K562 (cell line): ENCODE results near the gene RRBP1. TPM values are rescaled to one million over a fixed set of nuclear protein-coding genes. Genes with fewer than 3 reads are reported as not detected.

Experiments
- ATAC-seq: fragments of 200-7000 bp; cut with Tn5 transposase; 3 replicates; pipeline ENCODE4 v1.9.1; 2020; ENCODE audit warnings: moderate library complexity
- BruUV-seq: library from RNA; stranded (reverse); fragments of 400-500 nt; replicated peaks from 2 replicates; lab custom pipeline; 2021; lab: Mats Ljungman, UMichigan
- CTCF ChIA-PET: fragments of 300-600 bp; formaldehyde crosslinking; extraction: SDS; loops from one replicate; lab custom pipeline; 2021; ENCODE audit warnings: low intra/inter-chr PET ratio; lab: Yijun Ruan, JAX
- POLR2A ChIA-PET: fragments of 300-600, 350-650 bp; sonication (Branson Sonifier 250); formaldehyde crosslinking; extraction: SDS; loops from one replicate; lab custom pipeline; 2021; ENCODE audit warnings: antibody characterized with exemption, inconsistent platforms; lab: Yijun Ruan, JAX
- DNase-seq, 4 experiments: peaks; one replicate each; pipeline versions ENCODE4 v3.0.0 to v3.0.0-alpha.2; 2011 to 2018; ENCODE audit warnings: low spot score in 3 of 4, mixed read lengths in 3 of 4; ENCODE audit errors: extremely low read depth in 1 of 4
- FAIRE-seq: peaks from 2 replicates; lab custom pipeline; 2011; peaks lifted over from hg19 to GRCh38; lab: Jason Lieb, UNC
- H2AFZ ChIP-seq: 2 replicates; pipeline ENCODE4 v1.6.0; 2011; ENCODE audit warnings: low read depth, low read length, control low read depth, inconsistent platforms
- H3K27ac ChIP-seq: fragments of 200-600 bp; 3 replicates; pipeline ENCODE4 v1.8.0; 2011; ENCODE audit warnings: low read depth, mild to moderate bottlenecking, control low read depth, inconsistent platforms, low read length, moderate library complexity, mixed read lengths; ENCODE audit errors: extremely low read depth
- H3K27me3 ChIP-seq, 2 experiments: fragments of 300-600 bp in 1 of 2; 2 replicates in 1 of 2; 3 replicates in 1 of 2; pipeline versions ENCODE4 v1.6.0 to v1.8.0; 2011; ENCODE audit warnings: inconsistent platforms in 2 of 2, low read length in 2 of 2, mild to moderate bottlenecking in 1 of 2, mixed read lengths in 1 of 2, moderate library complexity in 1 of 2; ENCODE audit not compliant: control insufficient read depth in 2 of 2, insufficient read depth in 2 of 2
- H3K36me3 ChIP-seq: fragments of 300-600 bp; 3 replicates; pipeline ENCODE4 v1.8.0; 2011; ENCODE audit warnings: mild to moderate bottlenecking, low read length, inconsistent platforms; ENCODE audit not compliant: control insufficient read depth, insufficient read depth
- H3K4me1 ChIP-seq, 2 experiments: fragments of 200-600 bp in 1 of 2; replicated peaks in 1 of 2; 2 replicates in 1 of 2; 3 replicates in 1 of 2; pipeline versions ENCODE4 v1.5.1 to v1.8.0; 2011; ENCODE audit warnings: inconsistent platforms in 2 of 2, low read length in 2 of 2, mild to moderate bottlenecking in 1 of 2, mixed read lengths in 1 of 2, moderate library complexity in 1 of 2; ENCODE audit not compliant: control insufficient read depth in 2 of 2, insufficient read depth in 2 of 2
- H3K4me2 ChIP-seq: 2 replicates; pipeline ENCODE4 v1.6.1; 2011; ENCODE audit warnings: low read length, control low read depth, inconsistent platforms, mixed read lengths; ENCODE audit not compliant: insufficient read depth
- H3K4me3 ChIP-seq: fragments of 200-600 bp; sonication (generic), shearing (Covaris generic); 2 replicates; pipeline ENCODE4 v1.5.1; 2016; ENCODE audit warnings: control low read depth, inconsistent platforms
- H3K79me2 ChIP-seq: fragments of 200-600 bp; 3 replicates; pipeline ENCODE4 v1.8.0; 2011; ENCODE audit warnings: low read length, inconsistent platforms; ENCODE audit not compliant: control insufficient read depth, insufficient read depth
- H3K9ac ChIP-seq, 2 experiments: 2 replicates each; pipeline versions ENCODE4 v1.6.0 to v1.6.1; 2011; ENCODE audit warnings: low read depth in 2 of 2, low read length in 2 of 2, control low read depth in 1 of 2, inconsistent platforms in 1 of 2, mild to moderate bottlenecking in 1 of 2, mixed read lengths in 1 of 2; ENCODE audit not compliant: insufficient read depth in 1 of 2
- H3K9me1 ChIP-seq: one replicate; pipeline ENCODE4 v1.6.0; 2011; ENCODE audit warnings: inconsistent platforms, mild to moderate bottlenecking, low read length, moderate library complexity; ENCODE audit not compliant: control insufficient read depth, insufficient read depth
- H3K9me3 ChIP-seq: replicated peaks from 2 replicates; pipeline ENCODE4 v1.5.1; 2011; ENCODE audit warnings: low read depth, low read length, inconsistent platforms; ENCODE audit not compliant: control insufficient read depth, insufficient read depth
- H4K20me1 ChIP-seq: replicated peaks from 2 replicates; pipeline ENCODE4 v1.6.1; 2011; ENCODE audit warnings: low read length, inconsistent platforms, mixed read lengths; ENCODE audit not compliant: control insufficient read depth, insufficient read depth
- EHMT2 ChIP-seq: fragments of 450-650 bp; IDR thresholded peaks from 2 replicates; pipeline ENCODE4 v1.6.1; 2018; ENCODE audit warnings: antibody characterized with exemption
- HEY1 ChIP-seq: fragments of 250-450 bp; sonication (Bioruptor Pico); IDR thresholded peaks from 2 replicates; pipeline ENCODE4 v1.5.0; 2020; ENCODE audit warnings: mild to moderate bottlenecking, moderate library complexity, borderline replicate concordance
- HLTF ChIP-seq: fragments of 450-650 bp; IDR thresholded peaks from 2 replicates; pipeline ENCODE4 v1.6.1; 2016
- HMG20A ChIP-seq: fragments of 450-650 bp; formaldehyde crosslinking; conservative IDR thresholded peaks from 2 replicates; pipeline ENCODE4 v1.4.0; 2020; ENCODE audit warnings: mild to moderate bottlenecking, mixed read lengths
- HMGN3 ChIP-seq: IDR thresholded peaks from 2 replicates; pipeline ENCODE4 v1.6.1; 2011; ENCODE audit warnings: borderline replicate concordance, low read depth, mild to moderate bottlenecking, mixed read lengths, low read length; ENCODE audit not compliant: insufficient read length; ENCODE audit errors: extremely low read depth
- MYBL2 ChIP-seq, 2 experiments: fragments of 450-650 bp in 1 of 2; sonication (generic) in 1 of 2; formaldehyde crosslinking in 1 of 2; IDR thresholded peaks; 2 replicates each; pipeline versions ENCODE4 v1.6.1 to v1.8.1; 2017 to 2022; ENCODE audit warnings: borderline replicate concordance in 1 of 2, inconsistent platforms in 1 of 2, low read depth in 1 of 2, mild to moderate bottlenecking in 1 of 2, missing genetic modification reagents in 1 of 2, moderate library complexity in 1 of 2
- POU5F1 ChIP-seq: fragments of 150-350 bp; IDR thresholded peaks from 2 replicates; pipeline ENCODE4 v1.6.1; 2014; ENCODE audit warnings: borderline replicate concordance, low read length, low read depth, mild to moderate bottlenecking; ENCODE audit not compliant: partially characterized antibody
- TRIM24 ChIP-seq, 2 experiments: fragments of 450-650 bp; IDR thresholded peaks; 2 replicates each; pipeline ENCODE4 v1.6.1; 2016
- ZNF143 ChIP-seq: sonication (generic); formaldehyde crosslinking; IDR thresholded peaks from 2 replicates; pipeline ENCODE4 v1.9.0; 2022; ENCODE audit warnings: mild to moderate bottlenecking, missing genetic modification reagents
- ZNF551 ChIP-seq: fragments of 250-450 bp; sonication (Bioruptor Pico); IDR thresholded peaks from 2 replicates; pipeline ENCODE4 v1.5.0; 2021; ENCODE audit warnings: mild to moderate bottlenecking, moderate library complexity
- WGBS: fragments of 100-300 bp; shearing (Covaris generic); methylation state at CpG from one replicate; pipeline ENCODE4 v1.1.6; 2016; ENCODE audit warnings: low coverage, mixed read lengths; ENCODE audit not compliant: insufficient coverage; ENCODE audit errors: missing lambda C conversion rate; 5-methylcytosine and 5-hydroxymethylcytosine counted together
- in situ Hi-C: fragments of 300-500 bp; cut with MboI; formaldehyde crosslinking; loops from 4 replicates; pipeline ENCODE4 v1.15.0; 2018; ENCODE audit warnings: inconsistent platforms, mixed read lengths
- intact Hi-C: fragments of 100-400 bp; cut with micrococcal nuclease; formaldehyde crosslinking; loops from 2 replicates; pipeline ENCODE4 v1.14.2; 2022
- polyA plus RNA-seq, 8 experiments: library from polyadenylated mRNA; depleted of rRNA in 4 of 8; stranded (reverse) in 5 of 8; unstranded in 3 of 8; fragments of >200 nt; fragmentation: Nextera tagmentation in 2 of 8; fragmentation: Illumina TruSeq in 1 of 8; extraction: Ambion mirVana in 2 of 8; extraction: Trizol in 1 of 8; gene quantifications; 2 replicates each; pipeline versions ENCODE4 v1.2.1 to v1.2.3, GENCODE V29; 2011 to 2014; ENCODE audit warnings: inconsistent platforms in 1 of 8, missing spikeins in 1 of 8
- total RNA-seq, 7 experiments: library from RNA; depleted of rRNA in 6 of 7; stranded (reverse); fragments of >200 nt in 6 of 7; fragmentation: Illumina TruSeq in 2 of 7; extraction: Trizol in 2 of 7; gene quantifications; 2 replicates each; pipeline versions ENCODE4 v1.2.1 to v1.2.3, GENCODE V29; 2011 to 2021; ENCODE audit warnings: low replicate concordance in 1 of 7
- TF ChIP-seq, protein P1 (sequence below): fragments of 200-400 bp; formaldehyde crosslinking; IDR thresholded peaks from 2 replicates; pipeline ENCODE4 v1.6.1; 2017; ENCODE audit warnings: mild to moderate bottlenecking, low read depth, low read length, moderate library complexity

RRBP1 gene
- total and polyA plus RNA-seq, 9 of the 15 experiments (the other 6 are each of a cell fraction or from before 2014, with no cell fraction given) = 0.84 to 32.0 (median 17.6) TPM

DNA sequence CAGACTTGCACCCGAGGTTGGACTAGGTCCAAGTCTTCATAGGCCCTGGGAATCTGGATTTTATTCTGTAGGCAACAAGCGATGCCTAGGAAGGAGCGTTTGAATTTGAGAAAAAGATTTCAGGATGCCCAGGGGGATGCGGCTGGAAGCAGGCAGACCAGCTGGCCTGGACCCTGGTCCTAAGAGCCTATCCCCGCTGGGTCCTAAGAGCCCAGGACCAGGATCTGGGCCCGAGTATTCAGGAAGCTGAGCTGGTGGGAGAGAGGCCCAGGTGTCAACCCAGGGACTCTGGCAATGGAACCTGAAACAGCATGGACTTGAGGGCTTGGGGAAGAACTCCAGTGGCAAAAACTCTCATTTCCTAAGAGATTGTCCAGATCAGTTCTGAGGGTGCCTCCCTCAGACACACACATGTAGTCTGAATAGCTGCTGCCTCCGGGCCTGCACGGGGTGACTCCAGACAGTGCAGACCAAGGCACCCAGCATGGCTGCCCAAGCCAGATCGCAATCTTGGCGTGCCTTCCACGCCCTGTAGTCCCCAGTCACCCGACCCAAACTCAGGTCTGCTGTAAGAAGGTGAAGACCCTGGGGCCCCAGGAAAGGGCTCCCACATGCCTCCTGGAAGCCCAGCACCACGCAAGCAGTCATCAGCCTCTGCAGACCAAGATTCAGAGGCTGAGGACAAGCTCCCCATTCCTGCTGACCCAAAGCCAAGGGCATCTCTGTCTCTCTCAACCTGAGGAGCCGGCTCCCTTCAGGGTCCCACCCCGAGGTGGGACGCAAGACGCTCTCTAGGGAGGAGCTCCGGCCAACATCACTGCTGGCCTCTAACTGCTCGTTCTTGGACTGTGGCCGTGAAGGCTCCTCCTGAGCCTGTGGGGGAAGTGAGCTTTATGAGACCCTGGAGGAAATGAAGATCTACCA is 34.4 kb downstream of the RRBP1 start:
- in situ Hi-C loops = no loop called here
- TF ChIP-seq, protein P1, sequence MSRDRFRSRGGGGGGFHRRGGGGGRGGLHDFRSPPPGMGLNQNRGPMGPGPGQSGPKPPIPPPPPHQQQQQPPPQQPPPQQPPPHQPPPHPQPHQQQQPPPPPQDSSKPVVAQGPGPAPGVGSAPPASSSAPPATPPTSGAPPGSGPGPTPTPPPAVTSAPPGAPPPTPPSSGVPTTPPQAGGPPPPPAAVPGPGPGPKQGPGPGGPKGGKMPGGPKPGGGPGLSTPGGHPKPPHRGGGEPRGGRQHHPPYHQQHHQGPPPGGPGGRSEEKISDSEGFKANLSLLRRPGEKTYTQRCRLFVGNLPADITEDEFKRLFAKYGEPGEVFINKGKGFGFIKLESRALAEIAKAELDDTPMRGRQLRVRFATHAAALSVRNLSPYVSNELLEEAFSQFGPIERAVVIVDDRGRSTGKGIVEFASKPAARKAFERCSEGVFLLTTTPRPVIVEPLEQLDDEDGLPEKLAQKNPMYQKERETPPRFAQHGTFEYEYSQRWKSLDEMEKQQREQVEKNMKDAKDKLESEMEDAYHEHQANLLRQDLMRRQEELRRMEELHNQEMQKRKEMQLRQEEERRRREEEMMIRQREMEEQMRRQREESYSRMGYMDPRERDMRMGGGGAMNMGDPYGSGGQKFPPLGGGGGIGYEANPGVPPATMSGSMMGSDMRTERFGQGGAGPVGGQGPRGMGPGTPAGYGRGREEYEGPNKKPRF = no peak
- TF ChIP-seq MYBL2 (IDR thresholded peaks at IDR 0.05; ENCODE audit: low read depth) (no peak), MYBL2 (CRISPR knock-in tag; IDR thresholded peaks at IDR 0.05; ENCODE audit: borderline replicate concordance) (no peak), ZNF143 (no peak), ZNF551 (no peak), TRIM24 (IDR thresholded peaks at IDR 0.05) (no peak), EHMT2 (no peak), HEY1 (CRISPR knock-in tag) (no peak), HMGN3 (no peak), POU5F1 (no peak), HMG20A (CRISPR knock-in tag) (no peak), HLTF (no peak)
- FAIRE-seq = no peak
- Histone ChIP-seq H4K20me1 (peaks cover 6% of the 10 kb centered on the region), H3K36me3 (no peaks in the 10 kb centered on the region), H3K4me3 (no peak overlapping the region), H3K4me2 (no peak overlapping the region), H3K27me3 (no peaks in the 10 kb centered on the region), H3K4me1 (peaks cover 0 to 15% of the 10 kb centered on the region in 2 experiments; a peak in 2 of 5 replicates), H3K27ac (no peak overlapping the region), H3K9me1 (peaks cover 4% of the 10 kb centered on the region), H2AFZ (no peak overlapping the region), H3K9me3 (no peaks in the 10 kb centered on the region), H3K79me2 (no peaks in the 10 kb centered on the region; the same call in 2 of the 3 replicates), H3K9ac (peak overlapping the region in 1 of 2 experiments; percentile 40; a peak in 2 of 4 replicates)
- no TSS peak for BruUV-seq
- CTCF ChIA-PET = no interaction called here
- no peak for DNase-seq
- intact Hi-C loops = no loop called here
- ATAC-seq = no peak
- POLR2A ChIA-PET = interaction anchor here (0.7 to 0.9 kb wide), 3 partner anchors 17 to 812 kb away, joined by 3 read pairs; no protein-coding TSS in a partner anchor
- 77% methylated on average over 14 of the region's 20 CpGs for WGBS
